GM19043 (cell line): Measurements from ENCODE around the gene ADGRG7.

Experiments used
- ATAC-seq: cut with Tn5 transposase; IDR thresholded peaks from one replicate; pipeline ENCODE4 v1.9.1; 2021; ENCODE audit warnings: low read depth; ENCODE audit not compliant: unreplicated experiment

ADGRG7 gene

DNA sequence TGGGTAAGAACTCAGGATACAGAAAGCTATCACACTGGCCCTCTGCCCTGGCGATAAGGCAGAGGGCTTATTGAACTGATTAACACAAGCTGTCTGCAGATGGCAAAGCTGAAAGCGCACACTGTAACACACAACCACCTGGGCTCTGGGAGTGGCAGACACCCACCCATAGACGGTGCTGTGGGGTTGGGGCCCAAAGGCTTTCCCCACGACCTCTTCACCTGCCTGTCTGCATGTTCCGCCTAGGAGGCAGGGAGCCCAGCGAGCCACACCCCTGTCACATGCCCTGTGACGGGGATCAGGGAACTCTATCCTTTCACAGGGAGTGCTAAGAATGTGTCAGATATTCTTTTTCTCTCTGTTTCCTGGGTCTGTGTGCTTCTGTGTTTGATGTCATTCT lies 87.8 kb downstream of the ADGRG7 start:
- no peak for ATAC-seq

DNA sequence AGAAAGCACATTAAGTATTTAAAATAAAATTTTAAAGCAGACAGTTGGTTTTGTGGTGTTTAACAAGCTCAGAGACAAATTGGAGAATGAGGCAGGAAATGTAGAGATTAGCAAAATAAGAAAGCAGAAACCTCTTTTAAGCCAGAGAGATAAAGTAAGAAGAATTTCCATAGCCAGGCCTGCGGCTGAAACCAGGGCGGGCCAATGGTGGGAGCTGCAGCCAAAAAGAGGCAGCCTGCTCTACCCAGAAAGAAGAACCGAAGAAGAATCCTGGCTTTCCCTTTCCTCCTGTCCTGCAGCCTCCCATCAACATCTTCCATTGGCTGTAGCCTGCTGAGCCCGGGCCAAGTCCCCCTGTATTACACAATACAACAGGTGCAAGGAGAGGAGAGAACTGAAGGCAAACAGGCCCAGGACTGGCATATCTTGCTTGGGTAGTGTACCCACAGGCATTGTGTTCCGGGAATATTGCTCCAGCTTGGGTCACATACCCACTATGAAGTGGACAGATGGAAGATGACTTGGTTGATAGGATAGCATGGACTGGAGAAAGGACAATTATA lies 88.4 kb downstream of the ADGRG7 start:
- ATAC-seq, result no peak

DNA sequence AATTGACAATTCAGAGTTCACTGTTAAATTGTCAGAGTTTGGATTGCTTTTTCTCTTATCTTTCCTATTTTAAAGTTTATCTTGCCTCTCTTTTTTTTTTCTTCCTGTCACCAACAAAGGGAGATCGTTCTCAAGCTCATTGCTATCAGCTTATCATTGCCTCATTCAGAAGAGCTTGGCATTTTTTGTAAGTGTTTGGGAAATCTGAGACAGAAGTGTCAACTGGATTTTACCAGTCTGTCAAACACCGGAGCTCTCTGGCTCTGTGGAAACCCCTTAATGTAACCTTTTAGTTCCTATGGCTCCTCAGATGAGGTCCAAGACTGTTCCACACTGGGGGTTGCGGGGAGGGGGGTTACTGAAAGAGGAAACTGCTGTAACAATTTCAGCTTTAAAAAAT lies 89.3 kb downstream of the ADGRG7 start:
- no peak for ATAC-seq

DNA sequence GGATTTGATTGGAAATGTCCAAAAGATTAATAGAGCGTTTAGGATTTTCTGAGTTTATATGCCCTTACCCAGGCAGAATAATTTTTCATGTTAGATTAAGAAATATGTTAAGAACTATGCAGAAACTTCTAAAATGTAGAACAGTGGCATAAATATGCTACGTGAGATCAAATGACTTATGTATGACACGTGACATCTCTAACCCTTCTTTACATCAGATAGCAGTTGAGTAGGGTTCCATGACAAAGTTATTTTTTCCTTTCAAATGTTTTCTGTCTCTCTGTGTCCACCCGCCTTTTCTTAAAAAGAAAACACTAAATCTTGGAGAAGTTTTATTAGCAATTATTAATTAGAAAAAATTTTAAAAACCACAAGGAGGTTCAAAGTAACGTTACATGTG lies 91.3 kb downstream of the ADGRG7 start:
- ATAC-seq, result no peak

DNA sequence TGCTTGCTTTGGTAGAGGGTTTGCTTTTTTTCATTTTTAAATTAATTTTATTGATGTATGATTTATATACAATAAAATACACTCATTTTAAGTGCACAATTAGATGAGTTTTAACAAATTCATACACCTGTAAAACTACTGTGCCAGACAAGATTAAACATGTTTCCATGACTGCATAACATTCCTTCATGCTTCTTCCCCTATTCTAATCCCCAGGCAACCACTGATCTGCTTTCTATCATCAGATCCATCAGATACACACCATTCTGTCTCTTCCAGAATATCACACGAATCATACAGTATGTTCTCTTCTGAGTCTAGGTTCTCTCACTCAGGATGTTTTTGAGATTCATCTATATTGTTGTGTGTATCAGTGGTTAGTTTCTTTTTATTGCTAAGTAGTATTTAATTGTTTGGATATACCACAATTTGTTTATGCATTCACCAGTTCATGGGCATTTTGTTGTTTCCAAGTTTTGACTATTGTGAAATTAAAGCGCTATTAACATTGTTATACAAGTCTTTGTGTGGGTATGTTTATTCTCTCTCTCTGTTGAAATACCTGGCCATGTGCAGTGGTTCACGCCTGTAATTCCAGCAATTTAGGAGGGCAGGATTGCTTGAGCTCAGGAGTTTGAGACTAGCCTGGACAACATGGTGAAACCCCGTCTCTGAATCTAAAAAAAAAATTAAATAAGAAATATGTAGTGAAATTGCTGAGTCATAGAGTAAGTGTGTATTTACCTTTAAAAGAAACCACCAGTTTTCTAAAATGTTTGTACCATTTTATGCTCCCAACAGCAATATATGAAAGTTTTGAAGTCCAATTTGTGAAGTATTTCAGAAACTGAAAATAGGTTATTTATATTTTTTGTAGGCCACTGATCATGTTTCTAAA lies 92.9 kb downstream of the ADGRG7 start:
- ATAC-seq, result no peak

DNA sequence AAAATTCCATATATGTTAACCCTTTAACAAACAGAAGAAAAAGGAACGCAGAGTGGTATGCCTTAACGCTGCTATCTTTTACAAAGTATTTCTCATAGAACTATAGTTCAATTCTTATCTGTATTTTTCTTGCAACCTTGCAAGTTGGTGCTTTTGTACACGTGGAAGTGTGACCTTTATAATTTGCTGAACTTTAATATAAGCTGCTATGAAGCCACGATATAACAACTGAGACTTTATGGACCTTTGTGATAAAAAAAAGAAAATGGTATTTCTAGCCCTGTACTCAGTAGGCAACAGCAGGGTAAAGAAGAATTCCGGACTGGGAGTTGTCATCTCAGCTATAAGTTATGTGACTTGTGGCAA lies 93.6 kb downstream of the ADGRG7 start:
- ATAC-seq, result no peak

DNA sequence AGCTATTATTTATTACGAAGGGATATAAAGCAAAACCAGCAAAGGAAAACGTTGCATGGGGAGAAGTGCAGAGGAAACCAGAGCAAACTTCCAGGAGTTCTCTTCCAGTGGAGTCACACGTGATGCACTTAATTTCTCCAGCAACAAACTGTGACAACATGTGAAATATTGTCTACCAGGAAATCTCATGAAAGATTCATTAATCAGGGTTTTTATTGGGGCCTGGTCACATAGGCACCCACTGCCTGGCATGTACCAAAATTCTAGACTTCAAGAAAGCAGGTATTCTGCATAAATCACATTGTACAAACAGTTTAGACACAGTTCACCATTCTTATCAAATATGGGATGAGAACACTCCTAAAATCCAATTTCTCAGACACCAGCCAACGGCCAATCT lies 94.5 kb downstream of the ADGRG7 start:
- no peak for ATAC-seq

DNA sequence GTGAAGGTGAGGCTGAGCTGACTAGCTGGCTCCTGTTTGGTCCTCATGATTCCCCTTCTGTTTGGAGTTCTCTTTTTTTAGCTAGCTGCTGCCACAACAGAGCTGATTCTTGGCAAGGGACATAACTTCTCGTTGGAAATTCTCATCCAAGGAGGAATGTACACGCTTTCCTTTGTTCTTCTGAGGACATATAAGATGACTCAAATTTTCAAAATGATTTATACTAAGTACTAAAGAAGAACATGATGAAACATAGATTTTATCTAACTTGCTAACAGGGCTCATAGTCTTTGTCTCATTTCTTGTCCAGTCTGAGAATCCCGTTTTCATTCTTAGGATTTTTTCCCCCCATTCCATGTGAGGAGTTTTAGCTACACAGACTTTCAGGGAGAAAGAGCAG lies 97.0 kb downstream of the ADGRG7 start:
- ATAC-seq, result no peak

DNA sequence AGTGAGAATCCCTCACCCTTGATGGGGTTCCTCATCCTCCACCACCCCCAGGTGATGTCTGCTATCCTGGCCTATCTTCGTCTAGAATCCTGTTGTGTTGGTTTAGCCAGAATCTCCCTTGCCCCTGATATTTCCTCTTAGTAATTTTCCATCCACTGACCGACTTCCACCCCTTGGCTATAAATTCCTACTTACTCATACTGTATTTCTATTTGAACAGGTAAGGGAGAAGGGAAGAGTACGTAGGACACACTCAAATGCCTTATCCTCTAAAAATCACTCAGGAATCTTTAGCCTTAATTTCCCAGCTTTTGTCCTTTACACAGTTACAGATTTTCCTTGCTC lies 99.2 kb downstream of the ADGRG7 start:
- ATAC-seq, result no peak

DNA sequence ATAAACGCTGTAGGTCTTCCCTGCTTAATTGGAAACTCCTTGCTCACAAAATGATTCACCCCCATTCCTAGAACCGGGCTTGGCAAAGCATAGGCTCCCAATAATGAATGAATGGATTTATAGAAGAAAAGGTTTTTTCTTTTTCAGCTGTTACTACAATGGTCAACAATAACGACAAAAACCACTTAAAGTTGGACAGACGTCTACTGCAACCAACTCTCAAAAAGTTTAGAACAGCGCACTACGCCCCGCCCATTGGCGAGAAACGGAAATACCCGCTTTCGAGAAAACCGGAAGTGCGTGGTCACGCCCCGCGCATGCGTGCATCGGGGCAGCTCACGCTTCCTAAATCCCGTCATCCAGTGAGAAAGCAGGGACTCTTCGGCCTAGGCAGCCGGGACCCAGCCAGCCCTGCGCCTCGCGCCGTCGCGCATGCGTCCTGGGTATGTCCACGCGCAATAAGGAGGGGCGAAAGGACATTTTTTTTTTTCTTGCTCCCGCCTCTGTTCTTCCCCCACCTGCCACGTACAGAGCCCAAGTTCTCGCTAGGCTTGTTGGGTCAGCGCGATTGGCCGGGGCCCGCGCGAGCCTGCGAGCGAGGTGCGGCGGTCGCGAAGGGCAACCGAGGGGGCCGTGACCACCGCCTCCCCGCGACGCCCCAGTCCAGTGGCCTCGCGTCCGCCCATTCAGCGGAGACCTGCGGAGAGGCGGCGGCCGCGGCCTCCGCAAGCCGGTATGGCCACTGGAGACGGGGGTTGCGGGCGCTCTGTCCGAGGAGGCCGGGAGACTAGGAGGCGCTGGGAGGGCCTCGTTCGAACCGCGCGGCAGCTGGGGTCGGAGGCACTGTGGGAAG lies 99.8 kb downstream of the ADGRG7 start, which contains the start of gene TFG:
TSS of gene TFG (plus strand) at position 506 of the 853 bp plus-strand sequence. CDS start 4,192 bp downstream, outside the sequence.
- peak; percentile 92 for ATAC-seq

DNA sequence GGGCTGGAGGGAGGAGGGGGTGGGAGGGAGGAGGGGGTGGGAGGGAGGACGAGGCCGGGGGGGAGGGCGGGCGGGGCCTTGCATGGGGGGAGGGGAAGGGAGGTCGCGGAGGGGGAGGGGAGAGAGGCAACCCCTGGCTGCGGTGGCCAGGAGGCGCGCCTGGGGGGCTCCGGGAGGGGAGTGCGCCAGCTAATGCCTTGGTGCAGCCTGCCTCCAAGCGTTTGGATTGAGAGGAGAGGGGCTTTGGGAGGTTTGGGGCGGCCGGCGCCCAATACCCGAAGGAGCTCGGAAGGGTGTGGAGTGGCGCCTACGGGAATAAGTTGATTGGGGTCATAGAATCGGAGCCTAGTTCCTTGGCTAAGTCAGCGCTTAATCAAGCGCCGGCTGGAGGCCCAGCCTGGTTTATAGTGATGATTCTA lies 100.5 kb downstream of the ADGRG7 start:
- no peak for ATAC-seq

DNA sequence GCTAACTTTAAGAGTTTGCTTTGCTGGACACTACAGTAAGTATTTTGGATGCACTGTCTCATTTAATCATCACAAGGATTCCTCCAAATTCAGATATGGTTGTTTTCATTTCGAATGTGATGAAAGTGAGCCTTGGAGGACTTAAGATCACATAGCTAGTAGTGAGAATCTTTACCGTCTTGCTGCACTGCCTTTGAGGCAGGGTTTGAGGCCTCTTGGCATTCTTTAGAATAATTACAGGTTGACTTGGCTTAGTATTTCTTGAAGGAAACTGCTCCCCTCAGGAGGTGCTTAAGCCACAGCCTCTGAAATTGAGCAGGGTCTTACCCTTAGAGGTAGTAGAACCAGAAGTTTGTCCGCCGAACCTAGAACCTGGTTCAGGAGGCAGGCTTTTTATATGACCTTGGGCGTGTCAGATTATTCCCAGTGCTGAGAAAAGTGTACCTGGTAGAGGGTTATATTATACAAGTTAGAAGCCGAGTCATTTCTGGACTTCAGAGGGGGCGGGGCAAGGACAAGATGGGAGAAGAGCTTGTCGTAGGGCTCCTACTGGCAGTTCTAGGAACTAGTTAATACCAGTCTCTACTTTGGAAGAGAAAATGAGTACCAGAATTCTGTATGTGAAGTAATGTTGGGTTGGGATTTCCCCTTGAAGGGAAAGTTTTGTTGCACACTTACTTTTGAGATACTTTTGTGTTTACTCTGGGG lies 101.0 kb downstream of the ADGRG7 start:
- ATAC-seq, result peak; percentile 30

DNA sequence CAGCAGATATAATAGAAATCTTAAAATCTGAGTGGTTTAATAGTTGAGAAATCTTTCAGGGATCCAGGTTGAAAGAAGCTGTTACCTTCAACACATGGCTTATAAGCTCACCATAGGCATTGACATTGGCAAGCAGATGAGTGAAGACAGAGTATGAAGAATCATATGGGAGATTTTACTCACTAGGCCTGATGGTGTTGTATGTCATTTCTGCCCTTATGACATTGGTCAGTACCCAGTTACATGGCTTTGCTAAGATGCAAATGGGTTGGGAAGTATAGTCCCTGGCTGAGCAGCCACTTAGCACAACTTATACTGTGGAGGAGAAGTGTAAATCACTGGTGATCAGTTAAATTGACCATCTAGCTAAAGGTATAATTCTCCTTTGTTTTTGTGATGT lies 105.8 kb downstream of the ADGRG7 start:
- ATAC-seq, result no peak

DNA sequence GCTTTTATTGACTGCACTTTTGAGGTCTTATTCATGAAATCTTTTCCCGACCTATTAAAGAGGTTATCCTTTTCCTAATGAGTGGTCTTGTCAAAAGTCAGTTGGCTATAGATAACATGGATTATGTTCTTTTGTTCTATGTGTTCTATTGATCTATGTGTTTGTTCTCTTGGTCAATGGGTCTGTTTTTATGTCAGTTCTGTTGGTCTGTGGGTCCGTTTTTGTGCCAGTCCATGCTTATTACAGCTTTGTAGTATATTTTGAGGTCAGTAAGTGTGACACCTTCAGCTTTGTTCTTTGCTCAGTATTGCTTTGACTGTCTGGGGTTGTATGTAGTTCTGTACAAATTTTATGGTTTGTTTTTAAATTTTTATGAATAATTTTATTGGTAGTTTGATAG lies 107.7 kb downstream of the ADGRG7 start:
- ATAC-seq, result no peak

DNA sequence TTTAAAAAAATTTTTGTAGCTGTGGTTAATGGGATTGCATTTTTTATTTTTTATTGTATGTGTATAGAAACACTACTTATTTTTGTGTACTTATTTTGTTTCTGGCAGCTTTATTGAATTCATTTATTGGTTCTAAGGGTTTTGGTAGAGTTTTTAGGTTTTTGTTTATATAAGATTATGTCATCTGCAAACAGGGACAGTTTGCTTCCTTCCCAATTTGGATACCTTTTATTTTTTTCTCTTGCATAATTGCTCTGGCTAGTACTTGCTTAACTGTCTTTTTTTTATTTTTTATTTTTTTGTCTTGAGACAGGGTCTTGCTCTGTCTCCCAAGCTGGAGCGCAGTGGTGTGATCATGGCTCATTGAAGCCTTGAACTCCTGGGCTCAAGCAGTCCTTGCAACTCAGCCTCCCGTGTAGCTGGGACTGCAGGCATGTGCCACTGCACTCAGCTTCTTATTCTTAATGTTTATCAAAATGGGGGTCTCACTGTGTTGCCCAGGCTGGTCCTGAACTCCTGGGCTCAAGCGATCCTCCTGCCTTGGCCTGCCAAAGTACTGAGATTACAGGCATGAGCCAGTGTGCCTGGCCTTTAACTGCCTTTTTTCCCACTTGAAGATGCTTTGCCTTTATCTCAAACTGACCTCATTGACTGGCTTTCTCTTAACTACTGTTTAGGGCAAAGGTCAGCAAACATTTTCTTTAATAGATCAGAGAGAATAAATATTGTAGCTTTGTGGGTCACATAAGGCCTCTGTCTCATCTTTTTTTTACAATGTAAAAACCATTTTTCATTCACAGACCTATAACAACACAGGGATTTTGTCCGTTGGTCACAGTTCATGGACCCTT lies 108.5 kb downstream of the ADGRG7 start:
- ATAC-seq, result no peak

DNA sequence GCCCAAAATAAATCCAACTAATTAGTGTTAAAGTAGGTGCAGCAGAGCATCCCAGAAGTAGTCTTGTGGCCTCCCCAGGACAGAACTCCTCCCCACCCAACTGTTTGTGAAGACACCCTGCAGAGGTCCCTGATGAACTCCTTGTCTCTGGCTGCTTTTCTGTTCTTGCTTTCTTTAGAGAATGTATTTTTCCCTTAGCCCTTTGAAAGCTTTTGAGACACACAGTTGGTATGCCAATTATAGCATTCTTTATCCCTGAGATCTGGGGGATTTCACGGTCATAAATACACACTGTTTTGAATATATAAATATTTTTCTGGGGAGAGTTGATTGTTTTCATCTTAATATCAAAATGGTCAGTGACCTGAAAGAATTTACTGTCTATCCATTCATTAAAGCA lies 109.7 kb downstream of the ADGRG7 start:
- no peak for ATAC-seq

DNA sequence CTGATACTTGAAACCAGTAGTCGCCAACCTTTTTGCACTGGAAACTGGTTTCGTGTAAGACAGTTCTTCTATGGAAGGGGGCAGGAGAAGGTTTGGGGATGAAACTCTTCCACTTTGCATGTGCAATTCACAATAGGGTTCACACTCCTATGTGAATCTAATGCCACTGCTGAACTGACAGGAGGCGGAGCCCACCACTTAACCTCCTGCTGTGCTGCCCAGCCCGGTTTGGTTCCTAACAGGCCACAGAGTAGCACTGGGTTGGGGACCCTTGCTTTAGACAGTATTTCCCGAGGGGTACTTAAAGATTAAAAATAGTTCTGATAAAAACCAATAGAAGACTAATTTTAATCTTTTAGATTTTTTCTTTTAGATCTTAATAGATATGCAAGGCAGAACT lies 111.0 kb downstream of the ADGRG7 start:
- ATAC-seq, result no peak

DNA sequence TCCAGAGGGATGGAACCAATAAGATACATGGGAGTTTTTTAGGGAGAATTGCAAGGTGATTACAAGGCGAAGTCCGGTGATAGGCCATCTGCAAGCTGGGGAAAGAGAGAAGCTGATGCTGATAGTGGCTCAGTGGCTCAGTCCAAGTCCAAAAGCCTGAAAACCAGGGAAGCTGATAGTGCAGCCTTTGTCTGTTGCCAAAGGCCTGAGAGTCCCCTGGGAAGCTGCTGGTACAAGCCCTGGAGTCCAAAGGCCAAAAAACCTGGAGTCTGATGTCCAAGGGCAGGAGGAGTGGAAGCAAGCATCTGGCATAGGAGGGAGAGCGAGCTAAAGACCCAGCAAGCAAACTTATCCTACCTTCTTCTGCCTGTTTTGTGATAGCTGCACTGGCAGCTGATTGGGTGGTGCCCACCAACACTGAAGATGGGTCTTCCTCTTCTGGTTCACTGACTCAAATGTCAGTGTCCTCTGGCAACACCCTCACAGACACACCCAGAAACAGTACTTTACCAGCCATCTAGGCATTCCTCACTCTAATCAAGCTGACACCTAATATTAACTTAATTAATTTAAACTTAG lies 116.6 kb downstream of the ADGRG7 start:
- ATAC-seq, result no peak

DNA sequence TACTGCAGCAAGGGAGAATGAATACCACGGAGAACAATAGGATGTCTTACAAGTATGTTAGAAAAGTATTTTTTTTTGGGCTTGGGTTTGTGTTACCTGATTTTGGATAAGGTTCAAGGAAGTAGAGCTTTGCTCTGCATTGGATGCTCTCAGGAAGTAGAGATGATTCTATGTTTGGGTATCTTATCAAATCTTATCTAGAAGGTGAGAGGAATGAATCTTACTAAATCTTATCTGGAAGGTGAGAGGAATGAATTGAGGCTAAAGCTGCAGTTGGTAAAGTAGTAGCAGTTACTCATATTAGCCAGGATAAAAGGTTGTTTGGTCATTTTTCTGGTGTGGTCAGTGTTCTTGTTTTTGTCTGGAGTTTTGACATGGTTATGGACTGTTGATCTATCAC lies 117.3 kb downstream of the ADGRG7 start:
- ATAC-seq, result no peak

DNA sequence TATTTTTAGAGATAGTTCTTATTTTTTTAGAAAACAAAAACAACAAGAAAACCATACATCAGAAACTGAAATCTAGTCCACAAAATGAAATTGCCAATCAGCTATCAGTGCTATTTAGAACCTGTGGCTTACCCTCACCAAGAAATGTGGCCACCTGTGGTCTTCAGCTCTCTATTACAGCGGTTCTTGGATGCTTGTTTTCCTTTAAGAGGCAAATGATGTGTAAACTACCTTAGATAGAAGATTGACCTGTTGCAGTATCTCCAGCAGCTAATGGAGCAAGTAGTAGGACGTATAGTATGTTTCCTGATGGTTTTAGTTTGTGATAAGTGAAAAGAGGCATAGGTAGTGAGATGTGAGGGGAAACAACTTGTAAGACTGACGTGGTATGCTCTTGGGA lies 121.1 kb downstream of the ADGRG7 start:
- no peak for ATAC-seq
